Fibroblast of lung (primary cell): ENCODE results near the gene PTGS1. TPM values are rescaled to one million over a fixed set of nuclear protein-coding genes. Genes with fewer than 3 reads are reported as not detected.

ENCODE experiments used
- DNase-seq, 2 donors: peaks; one replicate each; pipeline versions ENCODE4 v3.0.0 to v3.0.0-alpha.2; 2010; ENCODE audit warnings: low read depth in 2 of 2
- H2AFZ ChIP-seq: 2 replicates; pipeline ENCODE4 v1.5.1; 2012; ENCODE audit warnings: low read length, control low read depth, inconsistent platforms
- H3K27ac ChIP-seq: 2 replicates; pipeline ENCODE4 v1.5.1; 2011; ENCODE audit warnings: low read length, control low read depth; ENCODE audit not compliant: insufficient read depth
- H3K27me3 ChIP-seq: 2 replicates; pipeline ENCODE4 v1.5.1; 2011; ENCODE audit warnings: mild to moderate bottlenecking, low read length; ENCODE audit not compliant: control insufficient read depth, insufficient read depth
- H3K36me3 ChIP-seq: 2 replicates; pipeline ENCODE4 v1.5.1; 2011; ENCODE audit warnings: low read length; ENCODE audit not compliant: control insufficient read depth, insufficient read depth
- H3K4me1 ChIP-seq: 2 replicates; pipeline ENCODE4 v1.5.1; 2011; ENCODE audit warnings: low read length; ENCODE audit not compliant: control insufficient read depth, insufficient read depth; ENCODE audit errors: extremely low read depth
- H3K4me2 ChIP-seq: 2 replicates; pipeline ENCODE4 v1.5.1; 2011; ENCODE audit warnings: low read length, control low read depth; ENCODE audit not compliant: insufficient read depth; ENCODE audit errors: extremely low read depth
- H3K4me3 ChIP-seq, 4 experiments: fragments of 200-600 bp in 1 of 4; sonication (generic) in 1 of 4; replicated peaks in 1 of 4; 2 replicates each; pipeline ENCODE4 v1.5.1; 2011 to 2016; ENCODE audit warnings: low read length in 4 of 4, low read depth in 3 of 4, mild to moderate bottlenecking in 3 of 4, control low read depth in 2 of 4, inconsistent platforms in 1 of 4, mixed read lengths in 1 of 4; ENCODE audit not compliant: insufficient read depth in 1 of 4; ENCODE audit errors: control extremely low read depth in 1 of 4
- H3K79me2 ChIP-seq: 2 replicates; pipeline ENCODE4 v1.5.1; 2012; ENCODE audit warnings: mild to moderate bottlenecking, low read length, inconsistent platforms; ENCODE audit not compliant: control insufficient read depth, insufficient read depth
- H3K9ac ChIP-seq: 2 replicates; pipeline ENCODE4 v1.5.1; 2011; ENCODE audit warnings: mild to moderate bottlenecking, low read length, control low read depth; ENCODE audit not compliant: insufficient read depth
- H3K9me3 ChIP-seq: 2 replicates; pipeline ENCODE4 v1.5.1; 2012; ENCODE audit warnings: low read depth, low read length; ENCODE audit not compliant: control insufficient read depth, insufficient read depth
- H4K20me1 ChIP-seq: 2 replicates; pipeline ENCODE4 v1.5.1; 2011; ENCODE audit warnings: low read length; ENCODE audit not compliant: control insufficient read depth, insufficient read depth; ENCODE audit errors: extremely low read depth
- EZH2 ChIP-seq: IDR thresholded peaks from 2 replicates; pipeline ENCODE4 v1.5.1; 2012; ENCODE audit warnings: low read length, control low read depth, mild to moderate bottlenecking; ENCODE audit errors: missing control alignments
- polyA plus RNA-seq, 2 donors: library from polyadenylated mRNA; depleted of rRNA in 1 of 2; stranded (reverse) in 1 of 2; unstranded in 1 of 2; fragments of >200 nt; gene quantifications; 2 replicates each; pipeline ENCODE4 v1.2.1, GENCODE V29; 2011 to 2012; ENCODE audit warnings: missing spikeins in 1 of 2
- total RNA-seq: library from RNA; depleted of rRNA; stranded (reverse); fragments of >200 nt; gene quantifications from 2 replicates; pipeline ENCODE4 v1.2.1, GENCODE V29; 2014
- TF ChIP-seq, protein P1 (sequence below), 2 donors: IDR thresholded peaks in 1 of 2; conservative IDR thresholded peaks in 1 of 2; 1 replicate in 1 of 2; 2 replicates in 1 of 2; pipeline ENCODE4 v1.5.1; 2011 to 2012; ENCODE audit warnings: low read length in 2 of 2, control low read depth in 1 of 2, inconsistent platforms in 1 of 2, low read depth in 1 of 2, mild to moderate bottlenecking in 1 of 2

Gene PTGS1
- total and polyA plus RNA-seq, 2 donors (not counting 1 experiment from before 2014, with no cell fraction given): 13.4 to 86.5 TPM

DNA sequence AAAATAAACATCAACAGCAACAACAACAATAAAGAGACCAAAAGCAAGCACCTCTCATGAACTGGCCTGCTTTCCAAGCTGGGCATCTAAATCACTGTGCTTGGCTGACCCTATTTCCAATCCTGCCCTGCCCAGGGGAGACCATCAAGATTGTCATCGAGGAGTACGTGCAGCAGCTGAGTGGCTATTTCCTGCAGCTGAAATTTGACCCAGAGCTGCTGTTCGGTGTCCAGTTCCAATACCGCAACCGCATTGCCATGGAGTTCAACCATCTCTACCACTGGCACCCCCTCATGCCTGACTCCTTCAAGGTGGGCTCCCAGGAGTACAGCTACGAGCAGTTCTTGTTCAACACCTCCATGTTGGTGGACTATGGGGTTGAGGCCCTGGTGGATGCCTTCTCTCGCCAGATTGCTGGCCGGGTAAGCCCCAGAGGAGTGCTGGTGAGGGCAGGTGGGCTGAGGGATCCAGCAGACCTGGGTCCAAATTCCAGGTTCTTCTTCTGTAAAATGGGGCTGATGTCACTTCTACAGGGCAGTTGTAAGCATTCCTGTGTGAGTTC is 15.6 kb downstream of the PTGS1 start:
- peaks cover 3% of the 10 kb centered on the region for H3K36me3 ChIP-seq
- no peak for DNase-seq
- no peak overlapping the region for H3K27ac ChIP-seq

DNA sequence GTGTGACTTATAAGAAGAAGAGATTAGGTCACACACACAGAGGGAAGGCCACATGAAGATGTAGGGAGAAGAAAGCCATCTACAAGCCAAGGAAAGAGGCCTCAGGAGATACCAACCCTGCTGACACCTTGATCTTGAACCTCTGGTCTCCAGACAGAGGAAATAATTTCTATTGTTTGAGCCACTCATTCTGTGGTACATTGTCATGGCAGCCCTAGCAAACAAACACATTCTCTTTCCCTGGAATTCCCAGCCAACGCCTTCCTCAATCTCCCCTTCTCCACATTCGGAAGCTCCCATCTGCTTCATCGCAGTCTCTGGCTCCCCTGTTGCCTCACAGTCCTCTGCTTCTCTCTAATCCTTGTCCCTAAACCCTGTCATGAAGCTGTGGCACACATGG is 16.7 kb downstream of the PTGS1 start:
- H3K9me3 ChIP-seq: no peaks in the 10 kb centered on the region
- no peak for DNase-seq
- TF ChIP-seq EZH2: no peak
- TF ChIP-seq, protein P1, sequence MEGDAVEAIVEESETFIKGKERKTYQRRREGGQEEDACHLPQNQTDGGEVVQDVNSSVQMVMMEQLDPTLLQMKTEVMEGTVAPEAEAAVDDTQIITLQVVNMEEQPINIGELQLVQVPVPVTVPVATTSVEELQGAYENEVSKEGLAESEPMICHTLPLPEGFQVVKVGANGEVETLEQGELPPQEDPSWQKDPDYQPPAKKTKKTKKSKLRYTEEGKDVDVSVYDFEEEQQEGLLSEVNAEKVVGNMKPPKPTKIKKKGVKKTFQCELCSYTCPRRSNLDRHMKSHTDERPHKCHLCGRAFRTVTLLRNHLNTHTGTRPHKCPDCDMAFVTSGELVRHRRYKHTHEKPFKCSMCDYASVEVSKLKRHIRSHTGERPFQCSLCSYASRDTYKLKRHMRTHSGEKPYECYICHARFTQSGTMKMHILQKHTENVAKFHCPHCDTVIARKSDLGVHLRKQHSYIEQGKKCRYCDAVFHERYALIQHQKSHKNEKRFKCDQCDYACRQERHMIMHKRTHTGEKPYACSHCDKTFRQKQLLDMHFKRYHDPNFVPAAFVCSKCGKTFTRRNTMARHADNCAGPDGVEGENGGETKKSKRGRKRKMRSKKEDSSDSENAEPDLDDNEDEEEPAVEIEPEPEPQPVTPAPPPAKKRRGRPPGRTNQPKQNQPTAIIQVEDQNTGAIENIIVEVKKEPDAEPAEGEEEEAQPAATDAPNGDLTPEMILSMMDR (conservative IDR thresholded peaks at IDR 0.05 in 1 of 2, IDR thresholded peaks at IDR 0.05 in 1 of 2; ENCODE audit: low read depth in 1 of 2, low read length in 2 of 2): no peak
- H2AFZ ChIP-seq: no peak overlapping the region
- peaks cover 15% of the 10 kb centered on the region for H3K4me1 ChIP-seq
- peaks cover 6% of the 10 kb centered on the region for H3K36me3 ChIP-seq
- H3K79me2 ChIP-seq: no peaks in the 10 kb centered on the region
- H4K20me1 ChIP-seq: no peaks in the 10 kb centered on the region
- H3K4me3 ChIP-seq: no peak overlapping the region
- no peak overlapping the region for H3K27ac ChIP-seq
- H3K4me2 ChIP-seq: no peak overlapping the region
- no peak overlapping the region for H3K9ac ChIP-seq
- no peaks in the 10 kb centered on the region for H3K27me3 ChIP-seq

More for the DNA sequence above, 15.6 kb downstream of the PTGS1 start:
- H3K79me2 ChIP-seq: no peaks in the 10 kb centered on the region
- no peak overlapping the region for H3K9ac ChIP-seq
- no peak overlapping the region for H2AFZ ChIP-seq
- H3K9me3 ChIP-seq: no peaks in the 10 kb centered on the region
- H3K27me3 ChIP-seq: no peaks in the 10 kb centered on the region
- H4K20me1 ChIP-seq: no peaks in the 10 kb centered on the region
- no peak overlapping the region for H3K4me2 ChIP-seq
- no peak for TF ChIP-seq EZH2
- TF ChIP-seq, protein P1 (conservative IDR thresholded peaks at IDR 0.05 in 1 of 2, IDR thresholded peaks at IDR 0.05 in 1 of 2; ENCODE audit: low read depth in 1 of 2, low read length in 2 of 2): no peak
- H3K4me3 ChIP-seq: no peak overlapping the region
- peaks cover 17% of the 10 kb centered on the region for H3K4me1 ChIP-seq

DNA sequence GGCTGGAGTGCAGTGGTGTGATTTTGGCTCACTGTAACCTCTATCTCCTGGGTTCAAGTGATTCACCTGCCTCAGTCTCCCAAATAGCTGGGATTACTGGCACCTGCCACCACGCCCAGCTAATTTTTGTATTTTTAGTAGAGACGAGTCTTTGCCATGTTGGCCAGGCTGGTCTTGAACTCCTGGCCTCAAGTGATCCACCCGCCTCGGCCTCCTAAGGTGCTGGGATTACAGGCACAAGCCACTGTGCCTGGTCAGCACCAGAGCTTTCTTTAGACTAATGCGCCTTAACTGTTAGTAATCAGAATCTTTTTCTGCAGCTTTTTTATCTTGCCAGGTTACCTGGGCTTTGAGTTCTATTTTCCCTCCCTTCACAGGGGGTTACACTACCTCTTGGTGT is 18.4 kb downstream of the PTGS1 start:
- Histone ChIP-seq H3K4me2 (no peak overlapping the region), H2AFZ (no peak overlapping the region), H3K79me2 (no peaks in the 10 kb centered on the region), H4K20me1 (no peaks in the 10 kb centered on the region), H3K4me3 (no peak overlapping the region), H3K4me1 (peaks cover 14% of the 10 kb centered on the region), H3K27ac (no peak overlapping the region), H3K9me3 (no peaks in the 10 kb centered on the region), H3K27me3 (no peaks in the 10 kb centered on the region), H3K36me3 (peaks cover 6% of the 10 kb centered on the region), H3K9ac (no peak overlapping the region)
- TF ChIP-seq EZH2: no peak
- TF ChIP-seq, protein P1 (conservative IDR thresholded peaks at IDR 0.05 in 1 of 2, IDR thresholded peaks at IDR 0.05 in 1 of 2; ENCODE audit: low read depth in 1 of 2, low read length in 2 of 2): no peak
- DNase-seq: no peak
